DOHH2 (cell line): Measurements from ENCODE around the gene TMEM39A.

ENCODE experiments used
- H3F3A ChIP-seq: fragments of 200-600 bp; sonication (generic), shearing (Covaris generic); 2 replicates; pipeline ENCODE4 v1.6.0; 2016; ENCODE audit warnings: antibody characterized with exemption, mild to moderate bottlenecking; ENCODE audit not compliant: control insufficient read depth, insufficient read depth
- H3K27ac ChIP-seq: fragments of 200-600 bp; sonication (generic); 2 replicates; pipeline ENCODE4 v1.5.1; 2014; ENCODE audit warnings: low read depth, mild to moderate bottlenecking, low read length, moderate library complexity
- H3K27me3 ChIP-seq: fragments of 200-600 bp; sonication (generic); 2 replicates; pipeline ENCODE4 v1.6.1; 2014; ENCODE audit warnings: mild to moderate bottlenecking, low read length, mixed read lengths; ENCODE audit not compliant: control insufficient read depth
- H3K36me3 ChIP-seq: fragments of 200-600 bp; sonication (generic); 2 replicates; pipeline ENCODE4 v1.6.1; 2014; ENCODE audit warnings: mild to moderate bottlenecking, low read length, moderate library complexity, mixed read lengths; ENCODE audit not compliant: control insufficient read depth
- H3K4me1 ChIP-seq: fragments of 200-600 bp; sonication (generic); 2 replicates; pipeline ENCODE4 v1.6.1; 2014; ENCODE audit warnings: mild to moderate bottlenecking, low read length, mixed read lengths; ENCODE audit not compliant: control insufficient read depth
- H3K4me2 ChIP-seq: fragments of 200-600 bp; sonication (generic); 2 replicates; pipeline ENCODE4 v1.6.0; 2014; ENCODE audit warnings: mild to moderate bottlenecking, low read length, moderate library complexity
- H3K4me3 ChIP-seq: fragments of 200-600 bp; sonication (generic); 2 replicates; pipeline ENCODE4 v1.5.1; 2014; ENCODE audit warnings: mild to moderate bottlenecking, low read length, mixed read lengths
- H3K79me2 ChIP-seq: fragments of 200-600 bp; sonication (generic); 2 replicates; pipeline ENCODE4 v1.6.1; 2014; ENCODE audit warnings: mild to moderate bottlenecking, low read length, mixed read lengths; ENCODE audit not compliant: control insufficient read depth
- H3K9me2 ChIP-seq: fragments of 200-600 bp; sonication (generic); replicated peaks from 2 replicates; pipeline ENCODE4 v1.6.1; 2014; ENCODE audit warnings: mild to moderate bottlenecking, low read length, mixed read lengths; ENCODE audit not compliant: control insufficient read depth
- H3K9me3 ChIP-seq: fragments of 200-600 bp; sonication (generic); 2 replicates; pipeline ENCODE4 v1.6.1; 2014; ENCODE audit warnings: antibody characterized with exemption, low read length, mixed read lengths; ENCODE audit not compliant: control insufficient read depth, insufficient read depth
- H4K20me1 ChIP-seq: fragments of 200-600 bp; sonication (generic); 2 replicates; pipeline ENCODE4 v1.6.0; 2014; ENCODE audit warnings: low read depth, mild to moderate bottlenecking, antibody characterized with exemption, low read length, moderate library complexity; ENCODE audit not compliant: control insufficient read depth, insufficient read depth
- EZH2phosphoT487 ChIP-seq: fragments of 200-600 bp; sonication (generic); IDR thresholded peaks from 2 replicates; pipeline ENCODE4 v1.6.1; 2017; ENCODE audit warnings: borderline replicate concordance, mild to moderate bottlenecking, antibody characterized with exemption, low read length, moderate library complexity, mixed read lengths
- TF ChIP-seq, protein P1 (sequence below): fragments of 200-600 bp; sonication (generic); IDR thresholded peaks from one replicate; pipeline ENCODE4 v1.5.1; 2014; ENCODE audit warnings: antibody characterized with exemption, mild to moderate bottlenecking, low read depth, low read length; ENCODE audit not compliant: poor library complexity, severe bottlenecking

Gene TMEM39A

GRCh38 chr3:119453822-119454221 lies 9.6 kb downstream of the TMEM39A start:
- H3K36me3 ChIP-seq, result peaks cover 80% of the 10 kb centered on the region
- H3F3A ChIP-seq, result no peaks in the 10 kb centered on the region
- no peak overlapping the region for H3K27ac ChIP-seq
- H3K27me3 ChIP-seq, result no peaks in the 10 kb centered on the region
- TF ChIP-seq, protein P1, sequence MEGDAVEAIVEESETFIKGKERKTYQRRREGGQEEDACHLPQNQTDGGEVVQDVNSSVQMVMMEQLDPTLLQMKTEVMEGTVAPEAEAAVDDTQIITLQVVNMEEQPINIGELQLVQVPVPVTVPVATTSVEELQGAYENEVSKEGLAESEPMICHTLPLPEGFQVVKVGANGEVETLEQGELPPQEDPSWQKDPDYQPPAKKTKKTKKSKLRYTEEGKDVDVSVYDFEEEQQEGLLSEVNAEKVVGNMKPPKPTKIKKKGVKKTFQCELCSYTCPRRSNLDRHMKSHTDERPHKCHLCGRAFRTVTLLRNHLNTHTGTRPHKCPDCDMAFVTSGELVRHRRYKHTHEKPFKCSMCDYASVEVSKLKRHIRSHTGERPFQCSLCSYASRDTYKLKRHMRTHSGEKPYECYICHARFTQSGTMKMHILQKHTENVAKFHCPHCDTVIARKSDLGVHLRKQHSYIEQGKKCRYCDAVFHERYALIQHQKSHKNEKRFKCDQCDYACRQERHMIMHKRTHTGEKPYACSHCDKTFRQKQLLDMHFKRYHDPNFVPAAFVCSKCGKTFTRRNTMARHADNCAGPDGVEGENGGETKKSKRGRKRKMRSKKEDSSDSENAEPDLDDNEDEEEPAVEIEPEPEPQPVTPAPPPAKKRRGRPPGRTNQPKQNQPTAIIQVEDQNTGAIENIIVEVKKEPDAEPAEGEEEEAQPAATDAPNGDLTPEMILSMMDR, result no peak
- TF ChIP-seq EZH2phosphoT487, result no peak
- no peaks in the 10 kb centered on the region for H3K9me2 ChIP-seq
- no peak overlapping the region for H3K4me2 ChIP-seq
- no peaks in the 10 kb centered on the region for H3K9me3 ChIP-seq
- no peak overlapping the region for H3K4me3 ChIP-seq
- H4K20me1 ChIP-seq, result no peaks in the 10 kb centered on the region
- H3K79me2 ChIP-seq, result no peaks in the 10 kb centered on the region
- no peaks in the 10 kb centered on the region for H3K4me1 ChIP-seq

DNA sequence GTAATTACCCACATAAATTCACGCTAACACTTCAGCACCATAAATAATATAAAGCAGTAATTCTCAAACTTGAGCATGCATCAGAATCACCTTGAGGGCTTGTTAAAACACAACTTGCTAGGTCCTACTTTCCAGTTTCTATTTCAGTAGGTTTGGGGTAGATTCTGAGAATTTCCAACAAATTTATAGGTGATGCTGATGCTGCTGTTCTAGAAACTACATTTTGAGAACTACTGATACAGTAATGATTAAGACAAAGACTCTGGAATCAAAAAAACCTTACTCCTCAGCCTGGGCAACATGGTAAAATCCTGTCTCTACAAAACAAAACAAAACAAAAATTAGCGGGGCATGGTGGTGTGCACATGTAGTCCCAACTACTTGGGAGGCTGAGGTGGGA lies 18.8 kb downstream of the TMEM39A start:
- Histone ChIP-seq H3K27ac (no peak overlapping the region), H3K4me2 (no peak overlapping the region), H3F3A (no peaks in the 10 kb centered on the region), H3K9me3 (no peaks in the 10 kb centered on the region), H3K27me3 (no peaks in the 10 kb centered on the region), H4K20me1 (no peaks in the 10 kb centered on the region), H3K9me2 (no peaks in the 10 kb centered on the region), H3K36me3 (peaks cover 66% of the 10 kb centered on the region), H3K4me1 (no peaks in the 10 kb centered on the region), H3K4me3 (no peak overlapping the region), H3K79me2 (no peaks in the 10 kb centered on the region)
- TF ChIP-seq, protein P1, result no peak
- TF ChIP-seq EZH2phosphoT487, result no peak

DNA sequence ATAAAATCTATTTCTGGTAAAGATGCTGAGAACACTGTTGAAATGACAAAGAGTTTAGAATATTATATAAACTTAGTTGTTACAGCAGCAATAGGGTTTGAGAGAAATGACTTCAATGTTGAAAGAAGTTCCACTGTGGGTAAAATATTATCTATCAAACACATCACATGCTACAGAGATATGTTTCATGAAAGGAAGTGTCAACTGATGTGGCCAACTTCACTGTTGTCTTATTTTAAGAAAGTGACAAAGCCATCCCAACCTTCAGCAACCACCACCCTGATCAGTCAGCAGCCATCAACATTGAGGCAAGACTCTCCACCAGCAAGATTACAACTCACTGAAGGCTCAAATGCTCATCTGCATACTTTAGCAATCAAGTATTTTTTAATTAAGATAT lies 20.2 kb downstream of the TMEM39A start:
- Histone ChIP-seq H3K4me2 (no peak overlapping the region), H3K4me3 (no peak overlapping the region), H3K27ac (no peak overlapping the region), H3K36me3 (peaks cover 55% of the 10 kb centered on the region), H3K4me1 (no peaks in the 10 kb centered on the region), H3K9me2 (no peaks in the 10 kb centered on the region), H4K20me1 (no peaks in the 10 kb centered on the region), H3K27me3 (no peaks in the 10 kb centered on the region), H3K79me2 (no peaks in the 10 kb centered on the region), H3K9me3 (no peaks in the 10 kb centered on the region), H3F3A (no peaks in the 10 kb centered on the region)
- TF ChIP-seq EZH2phosphoT487, result no peak
- TF ChIP-seq, protein P1, result no peak

DNA sequence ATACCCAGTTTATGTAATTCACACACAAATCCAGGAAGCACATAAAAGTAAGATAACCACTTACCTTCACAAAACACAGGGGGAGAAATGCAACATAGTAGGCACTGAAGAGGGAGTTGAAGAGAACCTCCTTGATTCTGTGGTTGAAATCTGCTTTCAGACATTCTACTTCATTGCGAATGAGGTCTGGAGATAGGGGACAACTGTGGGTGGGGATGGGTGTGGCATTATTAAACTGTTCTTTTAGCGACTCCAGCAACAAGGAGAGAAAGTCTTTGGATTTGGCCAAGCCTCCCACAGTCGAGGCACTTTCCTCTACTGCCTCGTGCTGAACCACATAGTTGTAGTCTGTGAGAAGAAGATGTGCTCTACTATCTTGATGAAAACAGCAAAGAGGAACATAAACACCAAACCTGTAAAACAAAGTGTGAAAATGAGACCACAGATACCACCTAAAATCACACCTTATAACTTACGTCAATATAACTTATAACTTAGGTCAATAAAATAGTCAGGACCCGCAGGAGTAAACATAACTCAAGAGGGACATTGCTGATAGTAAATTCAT lies 25.6 kb downstream of the TMEM39A start:
- Histone ChIP-seq H3K4me1 (no peaks in the 10 kb centered on the region), H3K4me3 (no peak overlapping the region), H3K4me2 (no peak overlapping the region), H3K27ac (no peak overlapping the region), H3K9me3 (no peaks in the 10 kb centered on the region), H3K27me3 (no peaks in the 10 kb centered on the region), H3K79me2 (no peaks in the 10 kb centered on the region), H3K36me3 (peaks cover 67% of the 10 kb centered on the region), H3F3A (no peaks in the 10 kb centered on the region), H3K9me2 (no peaks in the 10 kb centered on the region), H4K20me1 (no peaks in the 10 kb centered on the region)
- TF ChIP-seq EZH2phosphoT487, result no peak
- TF ChIP-seq, protein P1, result no peak
